Activated T-cell treated with anti-CD3 and anti-CD28 coated beads for 4 hours (primary cell): ENCODE results near the gene PRR3.
A peak's percentile ranks its signal among the peaks of the same experiment; 100 is the strongest.

ENCODE experiments used
- DNase-seq: peaks from one replicate; pipeline ENCODE4 v3.0.0-alpha.2; 2020

Gene PRR3

GRCh38 chr6:30541515-30542403 lies 15.3 kb upstream of the PRR3 start:
- peak; percentile 76 for DNase-seq

- no peak for DNase-seq
Observed at GRCh38 chr6:30542404-30542725, 14.7 kb upstream of the PRR3 start.

GRCh38 chr6:30542915-30543314 lies 14.2 kb upstream of the PRR3 start:
- no peak for DNase-seq

- no peak for DNase-seq
Observed at GRCh38 chr6:30543821-30544220, 13.3 kb upstream of the PRR3 start.

GRCh38 chr6:30544666-30545272 lies 12.3 kb upstream of the PRR3 start:
- DNase-seq: no peak

- DNase-seq: no peak
Observed at GRCh38 chr6:30547454-30547853, 9.6 kb upstream of the PRR3 start.

GRCh38 chr6:30548375-30548774 lies 8.7 kb upstream of the PRR3 start:
- no peak for DNase-seq

GRCh38 chr6:30554404-30554803 lies 2.7 kb upstream of the PRR3 start:
- DNase-seq: no peak

GRCh38 chr6:30554962-30555815 lies 1.9 kb upstream of the PRR3 start:
- DNase-seq: no peak

- DNase-seq: no peak
Observed at GRCh38 chr6:30555816-30556065, 1.4 kb upstream of the PRR3 start.

- DNase-seq: peak; percentile 100
Observed at GRCh38 chr6:30556066-30556905, 809 bp upstream of the PRR3 start, which contains the start of gene GNL1. Gene GNL1 (minus strand): TSS chr6:30556489. CDS start chr6:30556203, 286 bp downstream.

- no peak for DNase-seq
Observed at GRCh38 chr6:30557683-30557981, 537 bp downstream of the PRR3 start.

GRCh38 chr6:30560930-30561329 lies 3.8 kb downstream of the PRR3 start:
- DNase-seq: no peak

- no peak for DNase-seq
Observed at GRCh38 chr6:30562470-30563425, 5.7 kb downstream of the PRR3 start.

GRCh38 chr6:30564114-30564513 lies 7.0 kb downstream of the PRR3 start:
- no peak for DNase-seq

GRCh38 chr6:30565772-30566171 lies 8.7 kb downstream of the PRR3 start:
- no peak for DNase-seq

- DNase-seq: no peak
Observed at GRCh38 chr6:30568245-30568644, 11.2 kb downstream of the PRR3 start.

- no peak for DNase-seq
Observed at GRCh38 chr6:30570263-30570662, 13.2 kb downstream of the PRR3 start.

- DNase-seq: no peak
Observed at GRCh38 chr6:30570740-30571074, 13.6 kb downstream of the PRR3 start.

GRCh38 chr6:30571075-30571761 lies 14.1 kb downstream of the PRR3 start, which contains the start of gene ABCF1:
Gene ABCF1 (plus strand): TSS chr6:30571442. CDS start chr6:30571488, 46 bp downstream.
- DNase-seq: peak; percentile 99

- no peak for DNase-seq
Observed at GRCh38 chr6:30571762-30572082, 14.6 kb downstream of the PRR3 start.
